Measurements from ENCODE around the gene ATP5MG.
A peak's percentile ranks its signal among the peaks of the same experiment; 100 is the strongest.
"Not testable (repeated sequence)": the region's sequence is repeated elsewhere in the genome, so short reads cannot be mapped to it uniquely, and the experiment has no call there.

ATP5MG gene

GRCh38 chr11:118406599-118407166 is 5.3 kb downstream of the ATP5MG start:
- no peak for DNase-seq (ENCODE audit: low read depth, low spot score)

GRCh38 chr11:118410055-118410745 is 8.8 kb downstream of the ATP5MG start:
- no peak for DNase-seq (ENCODE audit: low read depth, low spot score)

- DNase-seq (ENCODE audit: low read depth, low spot score) = no peak
Measured at GRCh38 chr11:118411530-118411929, 10.1 kb downstream of the ATP5MG start.

- no peak for DNase-seq (ENCODE audit: low read depth, low spot score)
Measured at GRCh38 chr11:118412921-118413320, 11.5 kb downstream of the ATP5MG start.

- no peak for DNase-seq (ENCODE audit: low read depth, low spot score)
Measured at GRCh38 chr11:118415062-118415738, 13.8 kb downstream of the ATP5MG start.

- peak; percentile 91 for DNase-seq (ENCODE audit: low read depth, low spot score)
Measured at GRCh38 chr11:118415739-118416068, 14.3 kb downstream of the ATP5MG start.

- not testable (repeated sequence) for DNase-seq (ENCODE audit: low read depth, low spot score)
Measured at GRCh38 chr11:118416900-118417299, 15.5 kb downstream of the ATP5MG start.

DNA sequence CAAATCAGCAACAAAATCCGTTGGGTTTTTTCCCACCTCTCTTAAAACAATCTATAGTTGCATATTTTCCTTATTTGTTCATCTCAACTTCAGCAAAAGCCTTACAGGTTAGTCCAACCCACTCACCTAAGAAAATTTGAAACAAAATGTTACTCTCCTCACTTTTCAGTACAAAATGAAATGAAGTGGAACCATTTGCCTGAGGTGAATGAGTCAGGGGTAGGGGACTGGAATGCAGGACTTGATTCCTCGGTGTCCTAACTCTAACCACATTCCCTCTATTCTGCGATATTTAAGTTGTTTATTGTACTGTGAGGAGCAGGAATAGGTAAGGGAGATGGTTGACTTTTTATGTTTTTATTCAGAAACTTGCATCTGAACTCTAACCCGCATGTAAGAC is 16.4 kb downstream of the ATP5MG start:
- DNase-seq (ENCODE audit: low read depth, low spot score) = no peak

GRCh38 chr11:118418766-118419165 is 17.4 kb downstream of the ATP5MG start:
- DNase-seq (ENCODE audit: low read depth, low spot score) = no peak

DNA sequence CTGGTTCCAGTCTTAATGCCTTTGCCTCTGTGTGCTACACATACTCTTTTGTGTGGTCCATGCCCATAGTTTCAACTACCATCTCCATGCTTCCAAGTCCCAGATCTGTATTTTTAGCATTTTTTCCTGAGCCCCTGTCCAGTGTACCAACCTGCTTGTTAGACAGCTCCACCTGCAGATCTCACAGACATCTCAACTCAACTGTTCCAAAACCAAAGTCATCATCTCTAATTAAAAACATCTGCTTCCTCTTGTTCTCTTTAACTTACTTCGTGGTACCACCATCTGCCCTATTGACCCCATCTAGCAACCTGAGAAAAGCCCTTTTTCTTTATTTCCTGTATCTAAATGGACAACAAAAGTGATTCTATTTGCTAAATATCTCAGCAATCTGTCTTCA is 26.3 kb downstream of the ATP5MG start:
- no peak for DNase-seq (ENCODE audit: low read depth, low spot score)

DNA sequence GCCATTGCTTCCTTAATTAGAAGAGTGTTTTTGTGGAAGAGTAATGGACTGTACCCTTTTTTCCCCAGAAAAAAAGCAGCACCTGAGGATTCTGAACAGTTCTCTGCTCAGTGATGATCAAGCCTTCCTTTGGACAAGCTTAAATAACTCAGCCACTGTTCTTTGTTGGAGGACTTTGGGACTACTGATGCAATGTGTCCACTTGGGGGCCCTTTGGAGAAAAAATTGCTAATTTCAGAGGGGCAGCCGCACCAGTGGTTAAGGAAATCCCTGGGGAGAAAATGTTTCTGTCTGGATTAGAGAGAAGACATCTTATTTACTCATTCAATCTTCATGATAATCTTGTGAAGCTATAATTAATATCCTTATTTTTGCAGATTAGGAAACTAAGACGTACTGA is 29.6 kb downstream of the ATP5MG start:
- no peak for DNase-seq (ENCODE audit: low read depth, low spot score)

GRCh38 chr11:118434123-118434552 is 32.7 kb downstream of the ATP5MG start:
- DNase-seq (ENCODE audit: low read depth, low spot score) = no peak

DNA sequence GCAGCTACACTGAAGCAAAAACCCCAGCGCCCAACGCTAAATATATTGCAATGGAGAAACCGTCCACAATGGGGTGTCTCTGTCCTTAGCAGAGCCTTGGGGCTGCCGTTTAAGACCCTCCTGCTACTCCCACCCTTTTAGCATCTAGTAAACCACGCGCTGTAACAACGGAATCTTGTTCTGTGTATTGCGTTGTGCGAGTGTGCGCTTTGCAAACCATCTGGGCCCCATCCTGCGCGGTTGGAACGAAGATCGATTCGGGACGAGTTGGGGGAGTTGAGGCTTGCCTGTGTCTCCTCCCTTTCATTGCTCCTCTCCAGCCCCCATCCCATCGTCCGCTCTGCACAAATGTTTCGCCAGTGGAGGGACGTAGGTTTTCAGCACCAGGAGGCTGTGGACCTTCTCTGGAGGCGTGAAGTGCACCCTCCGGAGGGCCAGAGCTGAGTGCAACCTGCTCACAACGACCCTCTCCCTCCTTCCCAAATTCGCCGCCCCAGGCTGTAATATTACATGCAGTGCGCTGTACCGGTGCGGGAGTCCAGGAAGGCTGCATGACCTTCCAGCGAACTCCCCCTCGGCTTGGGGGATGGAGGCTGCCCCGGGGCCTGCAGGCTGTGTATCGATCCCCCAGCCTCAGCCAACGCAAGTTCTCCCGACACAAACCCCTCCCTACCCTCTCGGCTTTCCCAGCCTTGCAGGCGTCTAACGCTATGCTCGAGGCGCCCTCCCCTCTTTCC is 33.3 kb downstream of the ATP5MG start:
- no peak for DNase-seq (ENCODE audit: low read depth, low spot score)

DNA sequence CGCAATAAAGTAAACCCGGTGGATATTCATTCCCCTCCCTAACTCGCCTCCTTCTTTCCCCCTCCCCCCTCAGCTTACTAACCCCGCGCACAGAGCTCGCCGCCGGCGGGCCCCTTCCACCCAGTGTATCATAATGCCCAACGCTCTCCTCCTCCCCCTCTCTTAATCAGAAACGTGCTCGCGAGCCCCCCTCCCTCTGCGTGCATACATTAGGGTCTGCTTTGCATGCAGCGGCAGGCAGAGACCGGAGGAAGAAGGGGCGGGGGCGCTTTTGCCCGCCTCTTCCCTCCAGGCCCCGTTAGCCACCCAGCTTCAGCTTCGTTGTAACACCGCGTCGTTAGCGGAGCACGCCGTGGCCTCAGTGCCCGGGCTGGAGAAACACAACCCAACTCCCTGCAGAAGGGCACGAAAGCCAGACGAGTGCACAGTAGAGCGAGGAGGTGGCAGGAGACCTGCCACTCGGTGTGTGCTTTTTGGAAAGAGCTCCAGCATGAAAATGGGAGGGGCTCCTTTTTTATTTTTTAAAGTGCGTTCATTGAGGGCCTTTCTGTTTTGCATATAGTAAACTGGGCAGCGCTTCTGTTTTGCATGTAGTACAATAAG is 34.0 kb downstream of the ATP5MG start:
- peak; percentile 74 for DNase-seq (ENCODE audit: low read depth, low spot score)

GRCh38 chr11:118435893-118436624 is 34.7 kb downstream of the ATP5MG start, which contains the start of gene KMT2A:
Gene KMT2A, plus strand, starts transcription at chr11:118436492. Its CDS starts 21 bp downstream, at chr11:118436513.
- DNase-seq (ENCODE audit: low read depth, low spot score) = peak; percentile 74

DNA sequence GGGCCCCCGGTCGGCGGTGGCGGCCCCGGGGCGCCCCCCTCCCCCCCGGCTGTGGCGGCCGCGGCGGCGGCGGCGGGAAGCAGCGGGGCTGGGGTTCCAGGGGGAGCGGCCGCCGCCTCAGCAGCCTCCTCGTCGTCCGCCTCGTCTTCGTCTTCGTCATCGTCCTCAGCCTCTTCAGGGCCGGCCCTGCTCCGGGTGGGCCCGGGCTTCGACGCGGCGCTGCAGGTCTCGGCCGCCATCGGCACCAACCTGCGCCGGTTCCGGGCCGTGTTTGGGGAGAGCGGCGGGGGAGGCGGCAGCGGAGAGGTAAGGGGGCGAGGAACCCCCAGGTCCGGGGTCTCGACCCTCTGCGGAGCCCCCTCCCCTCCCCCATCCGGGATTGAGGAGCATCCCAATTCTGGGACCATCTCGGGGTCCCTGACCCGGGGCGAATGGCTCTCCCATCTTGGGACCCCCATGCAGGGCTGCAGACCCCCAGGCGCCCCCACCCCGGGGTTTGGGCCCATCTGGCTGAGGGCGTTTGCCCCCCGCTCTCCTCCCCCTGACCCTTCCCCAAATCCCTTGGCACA is 35.3 kb downstream of the ATP5MG start:
- no peak for DNase-seq (ENCODE audit: low read depth, low spot score)

GRCh38 chr11:118437208-118438125 is 36.1 kb downstream of the ATP5MG start:
- DNase-seq (ENCODE audit: low read depth, low spot score) = no peak

GRCh38 chr11:118438314-118438931 is 37.0 kb downstream of the ATP5MG start:
- DNase-seq (ENCODE audit: low read depth, low spot score) = no peak

- DNase-seq (ENCODE audit: low read depth, low spot score) = no peak
Measured at GRCh38 chr11:118439646-118440045, 38.2 kb downstream of the ATP5MG start.

All from iPS DF 19.7 (cell line).